ENCODE measurements around the gene CAPN11.
"Not testable (repeated sequence)": the region's sequence is repeated elsewhere in the genome, so short reads cannot be mapped to it uniquely, and the experiment has no call there.

The CAPN11 gene

DNA sequence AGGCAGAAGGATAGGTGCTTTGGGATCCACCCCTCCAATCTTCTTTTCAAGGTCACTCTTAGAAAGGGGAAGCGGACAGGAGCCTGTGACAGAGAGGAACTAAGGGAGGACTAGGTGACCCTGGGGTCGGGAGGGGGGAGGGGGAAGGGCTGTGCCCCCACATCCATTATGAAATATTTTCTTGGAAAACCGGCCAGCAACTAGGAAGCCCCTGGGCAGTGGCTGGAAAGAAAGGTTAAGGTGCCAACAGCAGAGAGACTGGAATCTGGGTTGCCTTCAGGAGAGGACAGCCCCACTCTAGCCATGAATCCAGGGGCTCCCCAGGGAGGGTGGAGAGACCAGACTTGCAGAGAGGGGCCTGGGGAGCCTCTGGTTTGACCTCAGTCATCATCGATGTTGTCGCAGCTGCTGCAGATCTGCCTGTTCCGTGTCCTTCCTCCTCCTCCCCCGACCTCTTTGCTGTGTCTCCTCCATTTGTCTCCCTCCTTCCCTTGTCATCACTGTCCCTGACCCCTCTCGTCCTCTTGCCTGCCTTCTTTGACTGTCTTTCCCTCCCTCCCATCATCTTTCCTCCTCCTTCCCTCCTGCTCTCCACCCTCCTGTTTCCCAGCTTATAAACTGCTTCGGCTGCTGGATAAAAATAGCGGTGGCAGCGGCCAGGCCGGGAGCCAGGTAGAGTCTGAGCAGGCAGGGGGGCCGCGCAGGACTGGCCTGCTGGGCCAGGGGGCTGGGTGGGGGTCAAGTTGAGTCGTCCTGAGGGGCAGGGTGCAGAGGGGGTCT lies 67.9 kb downstream of the CAPN11 start:
- Histone ChIP-seq H3K9me3 (ENCODE audit: control insufficient read depth, low read length) (no peaks in the 10 kb centered on the region), H3K4me3 (ENCODE audit: insufficient read depth, low read depth, low read length) (no peak overlapping the region), H3K27ac (ENCODE audit: insufficient read depth, low read depth, low read length, poor library complexity, severe bottlenecking) (no peak overlapping the region), H3K4me1 (ENCODE audit: control insufficient read depth, insufficient read depth, low read length) (peaks cover 45% of the 10 kb centered on the region), H3K27me3 (ENCODE audit: control insufficient read depth, insufficient read depth, low read length, poor library complexity, severe bottlenecking) (no peaks in the 10 kb centered on the region), H3K36me3 (ENCODE audit: control insufficient read depth, insufficient read depth, low read length) (no peaks in the 10 kb centered on the region)
- 59 to 68% methylated on average over 15 of the region's 15 CpGs for WGBS, 2 experiments

DNA sequence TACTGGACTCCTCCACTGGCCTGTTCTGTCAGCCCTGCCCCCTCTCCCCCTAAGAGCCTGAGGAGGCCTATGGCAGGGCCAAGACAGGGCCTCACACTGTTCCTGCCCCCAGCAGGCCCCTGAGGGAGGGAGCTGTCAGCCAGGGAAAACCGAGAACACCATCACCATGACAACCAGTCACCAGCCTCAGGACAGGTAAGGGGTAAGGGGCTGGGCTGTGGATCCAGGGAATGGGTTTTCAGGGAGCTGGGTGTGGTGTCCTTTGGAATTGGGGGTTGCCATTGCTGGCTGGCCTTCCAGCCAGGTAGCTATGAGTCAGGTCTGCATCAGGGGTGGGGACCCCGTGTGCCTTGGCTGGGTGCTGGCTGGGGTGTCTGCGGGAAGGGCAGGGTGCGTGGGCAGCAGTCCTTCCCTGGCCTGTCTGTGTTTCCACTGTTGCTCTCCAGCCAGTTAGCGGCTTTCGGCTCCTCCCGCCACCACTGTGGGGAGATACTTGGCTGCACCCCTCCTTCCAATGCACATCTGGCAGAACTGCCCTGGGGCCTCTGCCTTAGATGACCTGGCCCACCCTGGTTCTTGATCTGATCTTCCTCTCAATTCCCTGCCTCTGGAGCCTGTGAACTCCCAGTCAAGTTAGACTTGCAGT lies 68.7 kb downstream of the CAPN11 start:
- Histone ChIP-seq H3K4me3 (ENCODE audit: insufficient read depth, low read depth, low read length) (no peak overlapping the region), H3K4me1 (ENCODE audit: control insufficient read depth, insufficient read depth, low read length) (peaks cover 41% of the 10 kb centered on the region), H3K36me3 (ENCODE audit: control insufficient read depth, insufficient read depth, low read length) (no peaks in the 10 kb centered on the region), H3K27me3 (ENCODE audit: control insufficient read depth, insufficient read depth, low read length, poor library complexity, severe bottlenecking) (no peaks in the 10 kb centered on the region), H3K27ac (ENCODE audit: insufficient read depth, low read depth, low read length, poor library complexity, severe bottlenecking) (no peak overlapping the region), H3K9me3 (ENCODE audit: control insufficient read depth, low read length) (no peaks in the 10 kb centered on the region)
- 79 to 83% methylated on average over 7 of the region's 7 CpGs for WGBS, 2 experiments

DNA sequence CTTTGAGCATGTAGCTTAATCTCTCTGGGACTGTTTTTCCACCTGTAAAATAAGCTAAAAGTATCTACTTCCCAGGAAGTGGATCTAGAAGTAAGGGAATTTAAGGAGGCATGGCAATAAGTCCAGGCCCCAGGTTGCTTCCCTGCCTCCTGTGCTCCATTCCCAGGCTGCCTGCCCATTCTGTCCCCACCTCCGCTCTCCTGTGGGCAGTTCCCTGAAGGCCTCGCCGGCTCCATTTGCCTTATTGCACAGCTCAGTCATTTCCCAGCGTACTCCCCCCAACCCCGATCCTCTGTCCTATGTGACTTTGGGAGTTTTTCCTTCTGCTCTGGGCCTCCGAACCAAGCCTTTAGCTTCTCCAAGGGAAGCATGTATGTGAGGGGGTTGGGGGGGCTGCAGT lies 69.4 kb downstream of the CAPN11 start:
- H3K27me3 ChIP-seq (ENCODE audit: control insufficient read depth, insufficient read depth, low read length, poor library complexity, severe bottlenecking): no peaks in the 10 kb centered on the region
- H3K4me3 ChIP-seq (ENCODE audit: insufficient read depth, low read depth, low read length): no peak overlapping the region
- no peaks in the 10 kb centered on the region for H3K9me3 ChIP-seq (ENCODE audit: control insufficient read depth, low read length)
- peaks cover 33% of the 10 kb centered on the region for H3K4me1 ChIP-seq (ENCODE audit: control insufficient read depth, insufficient read depth, low read length)
- no peak overlapping the region for H3K27ac ChIP-seq (ENCODE audit: insufficient read depth, low read depth, low read length, poor library complexity, severe bottlenecking)
- H3K36me3 ChIP-seq (ENCODE audit: control insufficient read depth, insufficient read depth, low read length): peaks cover 6% of the 10 kb centered on the region
- WGBS, 2 experiments: 74 to 80% methylated on average over 6 of the region's 6 CpGs

DNA sequence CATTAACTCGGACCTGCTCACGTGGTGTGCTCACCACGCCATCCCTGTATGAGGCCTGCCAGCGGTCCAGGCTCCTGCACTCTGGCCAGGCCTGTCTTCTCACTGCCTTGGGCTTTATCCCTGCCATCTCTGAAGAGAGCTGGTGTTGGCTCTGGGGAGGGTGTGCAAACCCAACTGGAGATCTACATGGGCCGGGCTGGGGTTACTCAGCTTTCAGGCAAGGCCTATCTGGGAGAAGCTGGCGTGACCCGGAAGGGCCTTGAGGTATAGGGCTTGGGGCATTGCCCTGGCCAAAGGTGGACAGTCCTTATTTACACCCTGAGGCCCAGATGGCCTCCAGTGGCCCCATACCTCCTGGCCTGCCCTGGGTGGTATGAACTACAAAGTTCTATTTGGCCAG lies 69.8 kb downstream of the CAPN11 start:
- peaks cover 31% of the 10 kb centered on the region for H3K4me1 ChIP-seq (ENCODE audit: control insufficient read depth, insufficient read depth, low read length)
- WGBS, 2 experiments: 94 to 96% methylated on average over 7 of the region's 7 CpGs
- H3K9me3 ChIP-seq (ENCODE audit: control insufficient read depth, low read length): no peaks in the 10 kb centered on the region
- H3K4me3 ChIP-seq (ENCODE audit: insufficient read depth, low read depth, low read length): no peak overlapping the region
- H3K27me3 ChIP-seq (ENCODE audit: control insufficient read depth, insufficient read depth, low read length, poor library complexity, severe bottlenecking): no peaks in the 10 kb centered on the region
- H3K27ac ChIP-seq (ENCODE audit: insufficient read depth, low read depth, low read length, poor library complexity, severe bottlenecking): no peak overlapping the region
- peaks cover 10% of the 10 kb centered on the region for H3K36me3 ChIP-seq (ENCODE audit: control insufficient read depth, insufficient read depth, low read length)

DNA sequence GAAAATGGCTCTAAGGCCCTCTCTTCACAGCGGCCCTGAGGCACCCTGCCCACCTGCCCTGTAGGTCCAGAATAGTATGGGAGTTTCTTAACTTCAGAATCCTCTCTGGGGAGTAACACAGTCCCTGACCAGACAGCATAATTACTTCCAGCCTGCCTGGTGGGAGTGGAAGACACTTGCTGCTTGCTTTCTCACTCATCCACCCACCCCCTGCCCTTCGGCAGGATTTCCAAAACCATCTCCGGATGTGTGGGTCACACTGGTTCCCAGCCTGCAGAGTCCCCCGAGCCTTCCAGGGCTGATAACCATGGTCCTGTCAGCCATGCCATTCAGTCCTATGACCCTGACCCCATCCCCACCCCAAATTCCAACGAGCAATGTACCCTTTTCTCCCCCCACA lies 70.2 kb downstream of the CAPN11 start:
- no peak overlapping the region for H3K27ac ChIP-seq (ENCODE audit: insufficient read depth, low read depth, low read length, poor library complexity, severe bottlenecking)
- no peaks in the 10 kb centered on the region for H3K9me3 ChIP-seq (ENCODE audit: control insufficient read depth, low read length)
- WGBS, 2 experiments: 82 to 83% methylated on average over 5 of the region's 5 CpGs
- H3K4me1 ChIP-seq (ENCODE audit: control insufficient read depth, insufficient read depth, low read length): peaks cover 31% of the 10 kb centered on the region
- peaks cover 12% of the 10 kb centered on the region for H3K36me3 ChIP-seq (ENCODE audit: control insufficient read depth, insufficient read depth, low read length)
- H3K4me3 ChIP-seq (ENCODE audit: insufficient read depth, low read depth, low read length): no peak overlapping the region
- H3K27me3 ChIP-seq (ENCODE audit: control insufficient read depth, insufficient read depth, low read length, poor library complexity, severe bottlenecking): no peaks in the 10 kb centered on the region

DNA sequence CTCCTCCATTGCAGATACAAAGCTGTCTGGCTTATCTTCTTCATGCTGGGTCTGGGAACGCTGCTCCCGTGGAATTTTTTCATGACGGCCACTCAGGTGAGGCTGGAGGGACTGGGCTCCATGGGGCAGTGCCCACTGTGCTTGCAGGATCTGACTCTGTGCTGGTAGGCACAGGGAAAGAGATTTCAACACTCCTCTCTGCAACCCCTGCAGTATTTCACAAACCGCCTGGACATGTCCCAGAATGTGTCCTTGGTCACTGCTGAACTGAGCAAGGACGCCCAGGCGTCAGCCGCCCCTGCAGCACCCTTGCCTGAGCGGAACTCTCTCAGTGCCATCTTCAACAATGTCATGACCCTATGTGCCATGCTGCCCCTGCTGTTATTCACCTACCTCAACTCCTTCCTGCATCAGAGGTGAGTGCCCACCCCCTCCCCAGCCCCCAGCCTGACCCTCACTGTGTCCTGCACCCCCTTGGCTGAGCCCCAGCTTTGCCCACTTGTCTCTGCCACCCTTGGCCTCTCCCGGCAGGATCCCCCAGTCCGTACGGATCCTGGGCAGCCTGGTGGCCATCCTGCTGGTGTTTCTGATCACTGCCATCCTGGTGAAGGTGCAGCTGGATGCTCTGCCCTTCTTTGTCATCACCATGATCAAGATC lies 70.9 kb downstream of the CAPN11 start:
- 94 to 95% methylated on average over 11 of the region's 11 CpGs for WGBS, 2 experiments
- Histone ChIP-seq H3K27me3 (ENCODE audit: control insufficient read depth, insufficient read depth, low read length, poor library complexity, severe bottlenecking) (no peaks in the 10 kb centered on the region), H3K4me1 (ENCODE audit: control insufficient read depth, insufficient read depth, low read length) (peaks cover 31% of the 10 kb centered on the region), H3K27ac (ENCODE audit: insufficient read depth, low read depth, low read length, poor library complexity, severe bottlenecking) (no peak overlapping the region), H3K36me3 (ENCODE audit: control insufficient read depth, insufficient read depth, low read length) (peaks cover 12% of the 10 kb centered on the region), H3K9me3 (ENCODE audit: control insufficient read depth, low read length) (no peaks in the 10 kb centered on the region), H3K4me3 (ENCODE audit: insufficient read depth, low read depth, low read length) (no peak overlapping the region)

DNA sequence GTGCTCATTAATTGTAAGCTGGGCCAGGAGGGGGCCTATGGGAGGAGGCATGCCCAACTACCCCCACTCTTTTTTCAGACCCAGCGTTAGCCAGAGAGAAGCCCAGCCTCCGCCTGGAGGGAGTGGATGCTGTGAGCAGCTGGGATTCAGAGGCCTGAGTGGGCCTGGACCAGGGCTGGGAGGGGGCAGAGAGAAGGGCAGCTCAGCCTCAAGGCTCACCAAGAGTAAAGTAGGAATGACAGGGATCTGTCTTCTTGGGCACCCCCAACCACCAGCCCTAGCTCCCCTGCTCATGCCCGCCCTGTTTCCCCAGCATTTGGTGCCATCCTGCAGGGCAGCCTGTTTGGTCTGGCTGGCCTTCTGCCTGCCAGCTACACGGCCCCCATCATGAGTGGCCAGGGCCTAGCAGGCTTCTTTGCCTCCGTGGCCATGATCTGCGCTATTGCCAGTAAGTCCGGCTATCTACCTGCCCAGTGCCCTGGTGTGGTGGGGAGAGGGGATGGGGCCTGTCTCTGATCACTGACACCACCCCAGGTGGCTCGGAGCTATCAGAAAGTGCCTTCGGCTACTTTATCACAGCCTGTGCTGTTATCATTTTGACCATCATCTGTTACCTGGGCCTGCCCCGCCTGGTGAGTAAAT lies 71.5 kb downstream of the CAPN11 start:
- Histone ChIP-seq H3K4me1 (ENCODE audit: control insufficient read depth, insufficient read depth, low read length) (peaks cover 28% of the 10 kb centered on the region), H3K27me3 (ENCODE audit: control insufficient read depth, insufficient read depth, low read length, poor library complexity, severe bottlenecking) (no peaks in the 10 kb centered on the region), H3K27ac (ENCODE audit: insufficient read depth, low read depth, low read length, poor library complexity, severe bottlenecking) (no peak overlapping the region), H3K9me3 (ENCODE audit: control insufficient read depth, low read length) (no peaks in the 10 kb centered on the region), H3K4me3 (ENCODE audit: insufficient read depth, low read depth, low read length) (no peak overlapping the region), H3K36me3 (ENCODE audit: control insufficient read depth, insufficient read depth, low read length) (peaks cover 12% of the 10 kb centered on the region)
- 92 to 93% methylated on average over 10 of the region's 10 CpGs for WGBS, 2 experiments

DNA sequence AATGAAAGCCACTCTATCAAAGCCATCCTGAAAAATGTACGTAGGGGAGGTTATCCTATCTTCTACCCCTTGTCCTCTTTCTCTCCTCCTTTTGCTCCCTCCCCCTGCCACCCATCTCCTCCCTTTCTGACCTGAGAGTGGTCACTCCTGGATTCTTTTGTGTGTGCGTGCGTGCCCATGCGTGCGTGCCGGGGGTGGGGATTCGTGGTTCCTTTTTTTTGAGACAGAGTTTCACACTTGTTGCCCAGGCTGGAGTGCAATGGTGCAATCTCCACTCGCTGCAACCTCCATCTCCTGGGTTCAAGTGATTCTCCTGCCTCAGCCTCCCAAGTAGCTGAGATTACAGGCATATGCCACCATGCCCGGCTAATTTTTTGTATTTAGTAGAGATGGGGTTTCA lies 72.8 kb downstream of the CAPN11 start:
- 93 to 95% methylated on average over 9 of the region's 9 CpGs for WGBS, 2 experiments
- H3K27me3 ChIP-seq (ENCODE audit: control insufficient read depth, insufficient read depth, low read length, poor library complexity, severe bottlenecking); H3K4me3 ChIP-seq (ENCODE audit: insufficient read depth, low read depth, low read length); H3K9me3 ChIP-seq (ENCODE audit: control insufficient read depth, low read length); H3K27ac ChIP-seq (ENCODE audit: insufficient read depth, low read depth, low read length, poor library complexity, severe bottlenecking): not testable (repeated sequence)
- peaks cover 12% of the 10 kb centered on the region for H3K36me3 ChIP-seq (ENCODE audit: control insufficient read depth, insufficient read depth, low read length)
- H3K4me1 ChIP-seq (ENCODE audit: control insufficient read depth, insufficient read depth, low read length): peaks cover 18% of the 10 kb centered on the region

DNA sequence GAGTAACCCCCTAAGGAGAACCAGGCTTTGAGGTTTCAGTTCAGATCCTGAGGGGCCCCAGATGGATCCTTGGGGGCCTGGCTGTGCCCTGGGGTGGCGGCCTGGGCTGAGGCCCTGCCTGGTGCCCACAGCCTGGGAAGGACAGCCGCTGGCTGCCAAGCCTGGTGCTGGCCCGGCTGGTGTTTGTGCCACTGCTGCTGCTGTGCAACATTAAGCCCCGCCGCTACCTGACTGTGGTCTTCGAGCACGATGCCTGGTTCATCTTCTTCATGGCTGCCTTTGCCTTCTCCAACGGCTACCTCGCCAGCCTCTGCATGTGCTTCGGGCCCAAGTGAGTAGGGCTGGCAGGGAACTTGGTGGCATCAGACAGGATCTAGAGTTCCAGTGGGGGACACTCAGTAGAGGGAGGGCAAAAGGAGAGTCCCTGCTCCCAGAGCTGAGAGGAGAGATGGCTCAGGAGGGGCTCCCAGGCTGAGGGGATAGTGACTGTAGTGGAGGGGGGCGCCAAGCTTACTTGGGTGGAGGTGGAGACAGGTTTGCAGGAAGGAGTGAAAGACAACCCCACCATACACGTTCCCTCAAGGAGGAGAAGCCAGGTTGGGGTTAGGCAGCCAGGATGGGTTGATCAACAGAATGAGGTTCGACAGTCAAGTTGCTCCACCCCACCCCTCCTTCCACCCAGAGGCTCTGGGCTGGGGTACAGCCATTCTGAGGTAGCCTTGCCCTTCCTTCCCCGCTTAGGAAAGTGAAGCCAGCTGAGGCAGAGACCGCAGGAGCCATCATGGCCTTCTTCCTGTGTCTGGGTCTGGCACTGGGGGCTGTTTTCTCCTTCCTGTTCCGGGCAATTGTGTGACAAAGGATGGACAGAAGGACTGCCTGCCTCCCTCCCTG lies 74.3 kb downstream of the CAPN11 start:
- no peaks in the 10 kb centered on the region for H3K9me3 ChIP-seq (ENCODE audit: control insufficient read depth, low read length)
- H3K27me3 ChIP-seq (ENCODE audit: control insufficient read depth, insufficient read depth, low read length, poor library complexity, severe bottlenecking): no peaks in the 10 kb centered on the region
- H3K36me3 ChIP-seq (ENCODE audit: control insufficient read depth, insufficient read depth, low read length): peaks cover 12% of the 10 kb centered on the region
- H3K27ac ChIP-seq (ENCODE audit: insufficient read depth, low read depth, low read length, poor library complexity, severe bottlenecking): no peak overlapping the region
- 91 to 93% methylated on average over 16 of the region's 16 CpGs for WGBS, 2 experiments
- no peak overlapping the region for H3K4me3 ChIP-seq (ENCODE audit: insufficient read depth, low read depth, low read length)
- peaks cover 15% of the 10 kb centered on the region for H3K4me1 ChIP-seq (ENCODE audit: control insufficient read depth, insufficient read depth, low read length)

Measured in ectodermal cell (in vitro differentiated cells).